T-helper 1 cell (primary cell): ENCODE measurements around the gene LDB2.

Experiments used
- DNase-seq, 5 donors: peaks; one replicate each; pipeline ENCODE4 v3.0.0-alpha.2; 2012 to 2020

Gene LDB2

DNA sequence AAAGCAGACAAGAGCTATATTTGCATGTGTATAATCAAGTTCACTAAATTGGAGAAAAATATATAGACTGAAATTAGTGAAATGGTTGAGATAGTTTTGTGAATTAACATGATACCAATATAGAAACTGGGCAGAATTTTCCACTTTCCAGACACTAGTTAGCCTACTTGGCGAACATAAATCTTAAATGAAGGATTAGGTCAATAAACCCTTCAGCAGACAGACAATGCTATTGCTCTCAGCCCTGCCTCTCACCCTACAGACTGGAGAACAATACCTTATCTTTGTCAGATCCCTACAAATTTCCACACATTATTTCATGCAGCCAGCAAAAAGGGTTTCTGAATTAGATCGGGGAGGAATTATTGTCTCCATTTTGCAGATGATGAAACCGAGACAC, 435.8 kb downstream of the LDB2 start:
- no peak for DNase-seq

DNA sequence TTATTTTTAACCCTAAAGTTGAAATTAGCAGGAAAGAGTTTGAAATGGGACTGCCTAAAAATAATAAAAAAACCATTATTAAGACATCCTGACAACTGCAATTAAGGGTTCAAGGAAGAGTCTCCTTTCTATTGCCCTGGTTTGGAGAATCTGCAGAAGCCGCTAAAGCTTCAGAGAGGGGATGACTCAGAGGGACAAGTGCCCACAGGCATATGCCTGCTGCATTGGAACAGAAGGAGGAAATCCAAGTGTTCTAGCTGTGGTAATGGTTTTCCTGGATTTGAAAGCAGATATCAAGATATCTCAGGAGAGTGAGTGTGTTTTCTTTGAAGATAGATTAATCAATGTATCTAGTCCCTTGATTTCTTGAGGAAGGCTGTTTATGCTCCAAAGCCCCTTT, 437.1 kb downstream of the LDB2 start:
- no peak for DNase-seq

DNA sequence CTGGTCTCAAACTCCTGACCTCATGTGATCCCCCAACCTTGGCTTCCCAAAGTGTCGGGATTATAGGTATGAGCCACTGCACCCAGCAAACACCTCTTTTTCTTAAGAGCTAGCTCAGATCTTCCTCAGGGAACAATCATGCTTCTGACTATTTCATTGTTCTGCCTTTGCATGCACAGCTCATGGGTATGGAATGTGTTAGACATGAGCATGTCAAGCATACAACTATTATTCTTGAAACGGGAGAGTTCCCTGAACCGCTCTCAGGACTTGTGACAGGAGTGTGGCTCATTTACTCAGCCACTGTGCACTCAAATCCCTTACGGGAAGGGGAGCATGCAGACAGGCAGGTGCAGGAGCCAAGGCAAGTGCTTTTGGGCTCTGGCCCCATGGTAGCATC, 440.5 kb downstream of the LDB2 start:
- DNase-seq, result no peak
